Limb (tissue), 2 donors: ENCODE results near the gene RICTOR.
"Not testable (repeated sequence)": the region's sequence is repeated elsewhere in the genome, so short reads cannot be mapped to it uniquely, and the experiment has no call there.

Experiments
- DNase-seq, 2 donors: peaks; one replicate each; pipeline ENCODE4 v3.0.0-alpha.2; 2016; ENCODE audit errors: extremely low spot score in 2 of 2

RICTOR gene

GRCh38 chr5:39014561-39014960 is 59.6 kb downstream of the RICTOR start:
- DNase-seq, result peak in 1 of 2 donors; percentile 47

GRCh38 chr5:39013938-39014337 is 60.3 kb downstream of the RICTOR start:
- DNase-seq, result no peak

- DNase-seq, result not testable (repeated sequence)
These were observed 63.2 kb downstream of the RICTOR start for GRCh38 chr5:39010958-39011357.

GRCh38 chr5:39009981-39010380 is 64.2 kb downstream of the RICTOR start:
- no peak for DNase-seq

GRCh38 chr5:39009280-39009679 is 64.9 kb downstream of the RICTOR start:
- no peak for DNase-seq

- DNase-seq, result no peak
These were observed 67.5 kb downstream of the RICTOR start for GRCh38 chr5:39006650-39007049.

- DNase-seq, result no peak
These were observed 68.5 kb downstream of the RICTOR start for GRCh38 chr5:39005566-39006232.

GRCh38 chr5:39001683-39002082 is 72.5 kb downstream of the RICTOR start:
- no peak for DNase-seq

GRCh38 chr5:38999037-38999436 is 75.2 kb downstream of the RICTOR start:
- DNase-seq, result no peak

- peak in 1 of 2 donors; percentile 30 for DNase-seq
These were observed 76.6 kb downstream of the RICTOR start for GRCh38 chr5:38997591-38997990.

GRCh38 chr5:38996123-38996522 is 78.1 kb downstream of the RICTOR start:
- DNase-seq, result no peak

GRCh38 chr5:38994324-38994927 is 79.8 kb downstream of the RICTOR start:
- DNase-seq, result peak in 1 of 2 donors; percentile 47

- DNase-seq, result not testable (repeated sequence)
These were observed 84.1 kb downstream of the RICTOR start for GRCh38 chr5:38989974-38990719.

- no peak for DNase-seq
These were observed 88.2 kb downstream of the RICTOR start for GRCh38 chr5:38985909-38986452.

- no peak for DNase-seq
These were observed 94.7 kb downstream of the RICTOR start for GRCh38 chr5:38979535-38979934.

- DNase-seq, result no peak
These were observed 96.2 kb downstream of the RICTOR start for GRCh38 chr5:38978036-38978435.

- DNase-seq, result no peak
These were observed 105.5 kb downstream of the RICTOR start for GRCh38 chr5:38968665-38969064.

GRCh38 chr5:38961691-38962090 is 112.5 kb downstream of the RICTOR start:
- DNase-seq, result no peak

- no peak for DNase-seq
These were observed 120.7 kb downstream of the RICTOR start for GRCh38 chr5:38953426-38954012.

GRCh38 chr5:38948501-38948900 is 125.7 kb downstream of the RICTOR start:
- DNase-seq, result no peak

GRCh38 chr5:38944282-38944681 is 129.9 kb downstream of the RICTOR start:
- DNase-seq, result no peak

- no peak for DNase-seq
These were observed 132.3 kb downstream of the RICTOR start for GRCh38 chr5:38941912-38942311.
